ENCODE data around the gene CD2.

DNA sequence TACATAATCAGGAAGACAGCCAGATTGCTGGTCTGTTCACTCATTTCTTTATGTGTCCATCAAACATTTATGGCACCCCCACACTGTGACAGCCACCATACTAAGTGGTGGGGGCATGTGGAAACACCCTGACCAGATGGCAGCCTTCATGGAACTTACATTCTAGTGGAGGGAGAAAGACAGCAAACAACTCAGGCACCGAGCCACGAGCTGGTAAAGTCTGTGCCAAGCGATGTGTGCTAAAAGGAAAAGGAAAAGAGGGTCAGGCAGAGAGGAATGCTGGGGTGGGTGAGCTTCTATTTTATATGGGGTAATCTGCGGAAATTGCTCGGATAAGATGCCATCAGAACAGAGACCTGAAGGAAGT is 33.2 kb upstream of the CD2 start:
- TF ChIP-seq, protein P1, sequence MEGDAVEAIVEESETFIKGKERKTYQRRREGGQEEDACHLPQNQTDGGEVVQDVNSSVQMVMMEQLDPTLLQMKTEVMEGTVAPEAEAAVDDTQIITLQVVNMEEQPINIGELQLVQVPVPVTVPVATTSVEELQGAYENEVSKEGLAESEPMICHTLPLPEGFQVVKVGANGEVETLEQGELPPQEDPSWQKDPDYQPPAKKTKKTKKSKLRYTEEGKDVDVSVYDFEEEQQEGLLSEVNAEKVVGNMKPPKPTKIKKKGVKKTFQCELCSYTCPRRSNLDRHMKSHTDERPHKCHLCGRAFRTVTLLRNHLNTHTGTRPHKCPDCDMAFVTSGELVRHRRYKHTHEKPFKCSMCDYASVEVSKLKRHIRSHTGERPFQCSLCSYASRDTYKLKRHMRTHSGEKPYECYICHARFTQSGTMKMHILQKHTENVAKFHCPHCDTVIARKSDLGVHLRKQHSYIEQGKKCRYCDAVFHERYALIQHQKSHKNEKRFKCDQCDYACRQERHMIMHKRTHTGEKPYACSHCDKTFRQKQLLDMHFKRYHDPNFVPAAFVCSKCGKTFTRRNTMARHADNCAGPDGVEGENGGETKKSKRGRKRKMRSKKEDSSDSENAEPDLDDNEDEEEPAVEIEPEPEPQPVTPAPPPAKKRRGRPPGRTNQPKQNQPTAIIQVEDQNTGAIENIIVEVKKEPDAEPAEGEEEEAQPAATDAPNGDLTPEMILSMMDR (conservative IDR thresholded peaks at IDR 0.05 in 1 of 2, IDR thresholded peaks at IDR 0.05 in 1 of 2; ENCODE audit: extremely low read depth in 1 of 2, insufficient read depth in 1 of 2, low read depth in 1 of 2, low read length in 2 of 2), result no peak
- TF ChIP-seq EZH2 (IDR thresholded peaks at IDR 0.05; ENCODE audit: borderline replicate concordance, low read length), result no peak

All from mammary epithelial cell (primary cell).